Activated CD8-positive, alpha-beta memory T cell treated with anti-CD3 and anti-CD28 coated beads for 48 hours (primary cell): Measurements from ENCODE around the gene EPHA8.

Experiments used
- DNase-seq, 3 experiments: peaks; one replicate each; pipeline ENCODE4 v3.0.0-alpha.2; 2020; ENCODE audit warnings: low read depth in 2 of 3, low spot score in 2 of 3

Gene EPHA8

GRCh38 chr1:22613951-22614350 lies 50.7 kb downstream of the EPHA8 start:
- DNase-seq: no peak

DNA sequence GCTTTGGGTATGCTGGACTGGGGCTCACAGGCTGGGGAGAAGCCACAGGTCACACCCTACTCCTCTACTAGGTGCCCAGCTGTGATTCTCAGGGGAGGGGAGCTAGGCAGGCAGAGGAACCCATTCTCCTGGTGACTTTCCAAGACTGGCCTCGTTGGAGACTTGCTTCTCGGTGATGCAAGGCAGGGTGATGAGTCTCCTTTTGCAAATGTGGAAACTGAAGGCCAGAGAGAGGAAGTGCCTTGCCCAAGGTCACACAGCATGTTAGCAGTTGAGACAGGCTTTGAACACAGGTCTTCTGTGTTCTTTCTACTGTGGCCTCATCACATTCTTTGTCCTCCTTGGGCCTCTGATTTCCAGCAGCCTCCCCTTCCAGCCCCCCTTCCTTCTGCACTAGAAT lies 52.6 kb downstream of the EPHA8 start:
- DNase-seq: no peak

DNA sequence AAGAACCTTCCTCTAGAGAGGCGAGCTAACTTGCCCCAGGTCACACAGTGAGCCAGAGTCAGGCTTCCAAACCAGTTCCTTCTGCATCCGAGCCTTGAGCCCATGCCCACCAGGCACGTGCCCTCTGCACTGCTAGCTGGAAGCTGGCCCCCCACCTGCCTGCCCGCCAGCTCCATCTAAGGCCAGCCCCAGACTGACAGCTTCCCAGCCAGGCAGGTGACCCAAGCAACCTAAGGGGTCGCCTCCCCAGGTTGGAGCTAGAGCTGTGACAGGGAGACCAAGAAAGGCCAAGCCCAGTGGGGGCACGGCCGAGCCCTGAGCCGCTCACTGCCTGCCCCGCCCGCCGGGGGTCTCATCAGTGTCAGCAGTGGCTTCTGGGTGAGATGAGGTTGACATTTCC lies 53.3 kb downstream of the EPHA8 start:
- DNase-seq: no peak

GRCh38 chr1:22618056-22618455 lies 54.8 kb downstream of the EPHA8 start:
- DNase-seq: no peak

DNA sequence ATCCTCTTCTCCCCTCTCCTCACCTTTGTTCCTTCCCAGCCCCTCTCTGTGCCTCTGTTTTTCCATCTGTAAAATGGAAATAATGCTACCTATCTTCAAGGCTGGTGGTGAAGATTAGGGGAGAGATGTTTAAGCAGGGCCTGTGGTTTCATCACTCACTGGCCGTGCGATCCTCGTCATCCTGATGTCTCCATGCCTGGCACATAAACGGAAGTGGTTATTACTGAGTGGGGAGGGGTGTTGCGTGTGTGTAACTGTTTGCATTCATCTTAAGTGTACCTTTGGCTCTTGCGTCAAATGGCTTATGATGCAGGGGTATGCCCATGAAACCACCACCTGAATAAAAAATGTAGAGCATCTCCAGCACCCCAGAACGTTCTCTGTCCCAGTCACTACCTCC lies 56.0 kb downstream of the EPHA8 start:
- DNase-seq: no peak

GRCh38 chr1:22619798-22620197 lies 56.5 kb downstream of the EPHA8 start:
- DNase-seq: no peak

- no peak for DNase-seq
Observed at GRCh38 chr1:22621761-22622160, 58.5 kb downstream of the EPHA8 start.

DNA sequence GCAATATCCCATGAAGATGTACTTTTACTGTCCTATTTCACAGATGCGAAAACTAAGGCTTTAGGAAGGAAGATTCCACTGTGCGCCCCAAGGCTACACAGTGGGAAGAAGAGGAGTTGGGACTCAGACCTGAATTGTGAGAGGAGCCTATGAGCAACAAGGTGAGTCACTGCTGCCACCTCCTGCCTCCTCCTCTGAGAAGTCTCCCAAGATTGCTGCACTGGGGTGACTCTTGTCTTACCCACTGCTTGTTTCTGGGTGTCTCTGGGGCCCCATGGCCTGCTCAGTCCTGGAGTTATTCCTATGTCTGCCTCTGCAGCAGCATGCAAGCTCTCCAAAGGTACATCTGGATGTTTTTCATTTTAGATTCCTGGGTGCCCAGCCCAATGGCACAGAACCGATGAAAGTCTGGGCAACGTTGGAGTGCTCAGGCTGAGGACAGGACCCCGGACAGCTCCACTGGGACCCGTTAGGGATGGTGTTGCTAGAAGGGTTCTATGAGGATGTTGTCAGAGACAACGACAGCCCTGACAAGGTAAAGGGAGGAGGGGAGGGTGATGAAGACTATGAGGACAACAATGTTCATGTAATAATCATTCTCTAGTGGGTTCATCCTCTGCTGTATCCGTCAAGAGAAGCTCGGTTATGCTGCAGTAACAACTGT lies 62.1 kb downstream of the EPHA8 start:
- no peak for DNase-seq

DNA sequence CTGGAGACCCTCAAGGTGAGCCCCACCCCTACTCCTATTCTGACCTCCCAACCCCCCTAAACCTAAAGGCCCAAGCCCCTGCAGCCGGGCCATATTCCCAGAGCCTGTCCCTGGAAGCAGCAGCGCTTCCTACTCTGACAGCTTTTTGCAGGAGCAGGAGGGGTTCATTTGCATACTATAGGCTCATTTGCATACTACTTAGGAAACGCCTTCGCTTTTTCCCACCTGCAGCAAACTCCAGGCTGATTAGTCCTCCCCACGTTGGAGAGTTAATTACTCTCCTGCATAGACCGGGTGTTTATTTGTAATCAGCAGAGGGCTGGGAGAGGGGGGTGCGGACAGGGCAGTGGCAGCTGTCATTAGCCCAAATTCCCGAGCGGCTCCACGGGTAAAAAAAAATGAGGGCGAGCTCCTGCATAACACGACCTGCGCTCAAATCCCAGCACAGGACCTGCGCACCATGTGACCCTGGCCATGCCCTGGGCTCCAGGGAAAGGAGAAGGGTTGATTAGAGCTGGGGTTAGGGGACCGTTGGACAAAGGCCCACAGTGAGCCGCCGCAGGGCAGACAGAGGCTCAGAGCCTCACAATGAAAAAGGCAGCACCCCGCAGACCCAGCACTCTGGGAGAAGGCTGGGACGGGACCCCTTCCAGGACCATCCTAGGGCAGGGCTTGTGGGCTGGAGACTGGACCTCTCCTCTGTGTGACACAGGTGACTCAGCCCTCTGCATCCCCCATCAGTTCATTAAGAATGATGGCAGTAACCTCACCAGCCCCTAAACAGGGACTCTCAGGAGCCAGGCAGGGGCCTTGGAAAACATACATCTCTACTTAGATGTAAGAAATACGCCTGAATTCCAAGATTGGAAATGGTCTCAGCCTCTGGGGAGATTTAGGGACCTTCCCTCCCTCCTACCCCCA lies 63.2 kb downstream of the EPHA8 start:
- no peak for DNase-seq

DNA sequence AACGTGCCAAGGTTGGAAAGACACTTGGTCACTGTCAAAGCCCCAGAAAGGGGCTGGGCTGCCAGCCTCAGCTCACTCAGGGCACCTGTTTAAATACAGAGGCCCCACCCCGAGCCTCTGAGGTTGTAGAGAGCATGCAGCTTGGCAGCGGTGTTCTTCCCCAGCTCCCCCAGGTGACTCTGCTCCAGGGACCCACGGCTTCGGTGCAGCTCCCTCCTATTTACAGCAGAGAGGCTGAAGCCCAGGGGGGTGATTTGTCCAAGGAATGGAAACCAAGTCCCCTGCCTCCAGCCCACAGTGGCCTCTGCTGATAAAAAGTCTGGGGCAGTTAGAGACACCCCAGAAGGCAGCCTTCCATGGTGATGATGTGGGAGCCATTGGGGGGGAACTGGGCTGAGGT lies 64.0 kb downstream of the EPHA8 start:
- DNase-seq: no peak

DNA sequence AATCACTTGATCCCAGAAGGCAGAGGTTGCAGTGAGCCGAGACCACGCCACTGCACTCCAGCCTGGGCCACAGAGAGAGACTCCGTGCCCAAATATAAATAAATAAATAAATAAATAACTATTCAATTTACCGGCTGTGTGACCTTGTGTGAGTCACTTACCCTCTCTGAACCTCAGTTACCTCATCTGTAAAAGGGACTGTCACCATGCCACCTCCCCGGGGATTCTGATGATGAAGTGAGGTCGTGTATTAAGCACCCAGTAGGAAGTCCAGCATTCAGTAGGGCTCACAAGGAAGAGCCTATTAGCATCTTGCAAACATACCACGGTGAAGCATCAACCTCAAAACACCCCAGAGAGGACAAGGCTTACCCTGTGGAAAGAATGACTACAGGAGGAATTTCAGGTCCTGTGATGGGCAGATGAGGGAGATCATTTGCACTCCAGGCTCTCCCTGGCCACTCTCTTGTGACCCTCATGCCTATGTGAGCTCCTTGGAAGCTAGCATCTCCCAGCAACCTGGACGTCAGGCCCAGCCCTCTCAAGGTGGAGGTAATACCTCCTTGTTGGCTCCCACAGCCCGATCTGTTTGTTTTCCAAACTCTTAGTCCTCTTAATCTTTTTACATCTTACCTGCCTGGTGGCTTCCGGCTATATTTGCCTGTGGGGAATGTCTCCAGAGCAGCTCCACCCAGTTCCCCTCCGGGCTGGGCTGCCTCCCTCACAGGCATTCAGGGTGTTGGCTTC lies 65.6 kb downstream of the EPHA8 start:
- no peak for DNase-seq

DNA sequence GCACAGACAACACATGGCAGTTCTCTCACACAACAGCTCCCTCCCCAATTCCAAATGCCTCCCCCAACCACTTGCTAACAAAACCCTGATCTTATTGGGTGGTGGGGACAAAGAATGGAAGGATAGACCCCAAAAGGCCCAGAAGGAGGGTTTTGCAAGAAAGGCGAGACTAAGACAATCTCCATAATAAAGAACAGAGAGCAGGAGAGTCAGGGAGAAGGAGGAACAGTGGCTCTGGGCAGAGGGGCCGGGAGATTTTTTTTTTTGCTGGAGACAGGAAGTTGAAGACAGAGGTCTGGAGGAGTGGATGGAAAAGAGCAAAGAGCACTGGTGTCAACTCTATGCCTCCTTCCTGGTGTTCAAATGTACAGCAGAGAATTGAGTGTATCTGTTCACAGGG lies 66.6 kb downstream of the EPHA8 start:
- DNase-seq: no peak

DNA sequence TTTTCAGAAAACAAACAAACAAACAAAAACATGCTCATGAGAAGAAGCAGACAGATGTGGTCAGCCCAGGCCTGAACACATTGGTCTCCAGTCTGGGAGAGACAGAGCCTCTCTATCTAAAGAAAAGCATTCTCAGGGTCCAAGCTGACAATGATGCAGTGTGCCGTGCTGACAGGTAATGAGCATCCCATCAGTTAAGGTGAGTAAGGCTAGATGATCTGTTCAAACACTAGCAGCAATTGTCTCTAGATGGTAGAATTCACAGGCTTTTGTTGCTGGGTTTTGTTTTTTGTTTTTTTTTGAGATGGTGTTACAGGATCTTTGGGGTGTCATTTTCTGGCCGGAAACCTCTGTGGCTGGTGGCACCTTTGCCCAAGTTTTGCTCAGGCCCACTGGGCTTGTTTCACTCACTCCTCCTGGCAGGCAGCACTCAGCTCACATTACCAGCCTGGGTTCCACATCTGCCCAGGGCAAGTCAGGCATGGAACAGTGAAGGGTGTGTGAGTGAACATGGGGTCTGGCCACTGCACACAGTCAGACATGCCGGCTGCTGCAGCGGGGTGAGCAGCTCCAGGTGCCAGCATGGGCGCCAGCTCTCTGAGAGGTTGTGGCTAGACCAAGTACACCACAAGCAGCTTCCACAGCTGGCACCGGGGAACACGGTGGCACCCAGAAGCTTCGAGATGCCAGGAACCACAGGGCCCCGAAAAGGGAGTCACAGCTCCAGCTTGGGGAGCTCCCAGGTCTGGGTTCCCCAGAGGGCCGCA lies 70.6 kb downstream of the EPHA8 start:
- DNase-seq: no peak

DNA sequence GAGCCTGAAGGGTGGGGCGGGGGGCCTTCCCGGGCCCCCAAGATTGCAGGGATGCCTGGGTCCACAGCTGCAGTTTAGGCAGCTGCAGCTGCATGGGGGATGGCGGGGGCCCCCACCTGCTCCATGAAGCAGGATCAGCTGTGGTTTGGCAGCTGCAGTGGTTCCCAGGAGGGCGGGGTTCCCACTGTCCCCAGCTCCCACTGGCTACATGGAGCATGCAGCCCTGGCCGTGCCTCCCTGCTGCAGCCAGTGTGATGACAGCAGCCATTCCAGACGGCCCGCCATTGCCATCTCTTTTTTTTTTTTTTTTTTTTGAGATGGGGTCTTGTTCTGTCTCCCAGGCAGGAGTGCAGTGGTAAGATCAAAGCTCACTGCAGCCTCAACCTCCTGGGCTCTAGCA lies 72.1 kb downstream of the EPHA8 start:
- DNase-seq: no peak

- no peak for DNase-seq
Observed at GRCh38 chr1:22636353-22636752, 73.1 kb downstream of the EPHA8 start, which contains the start of gene C1QA. Gene C1QA (plus strand): TSS chr1:22636628. CDS start chr1:22637617, 989 bp downstream.

GRCh38 chr1:22636927-22637326 lies 73.6 kb downstream of the EPHA8 start:
- no peak for DNase-seq

DNA sequence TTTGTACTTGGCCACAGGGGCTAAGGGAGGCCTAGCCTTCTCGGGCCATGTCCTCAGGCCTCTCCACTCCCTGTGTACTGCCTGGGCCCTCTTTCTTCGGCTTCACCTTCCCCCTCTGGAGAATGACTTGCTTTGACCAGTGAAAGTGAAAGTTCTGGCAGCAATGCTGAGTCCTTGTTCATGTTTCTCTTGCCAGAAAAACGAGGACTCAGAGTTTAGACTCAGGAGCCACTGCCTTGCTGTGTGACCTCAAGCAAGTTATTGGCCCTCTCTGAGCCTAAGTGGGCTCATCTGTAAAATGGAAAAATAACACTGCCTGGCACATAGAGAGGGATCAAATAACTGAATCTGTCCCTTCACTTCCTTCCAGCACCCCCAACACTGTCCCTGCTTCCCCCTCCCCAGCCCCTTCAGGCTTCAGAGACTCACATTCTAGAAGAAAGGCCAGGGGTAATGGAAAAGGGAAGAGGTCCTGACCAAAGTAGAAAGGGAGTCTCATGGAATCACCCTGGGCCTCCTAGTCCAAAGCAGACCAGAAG lies 74.7 kb downstream of the EPHA8 start:
- DNase-seq: no peak

DNA sequence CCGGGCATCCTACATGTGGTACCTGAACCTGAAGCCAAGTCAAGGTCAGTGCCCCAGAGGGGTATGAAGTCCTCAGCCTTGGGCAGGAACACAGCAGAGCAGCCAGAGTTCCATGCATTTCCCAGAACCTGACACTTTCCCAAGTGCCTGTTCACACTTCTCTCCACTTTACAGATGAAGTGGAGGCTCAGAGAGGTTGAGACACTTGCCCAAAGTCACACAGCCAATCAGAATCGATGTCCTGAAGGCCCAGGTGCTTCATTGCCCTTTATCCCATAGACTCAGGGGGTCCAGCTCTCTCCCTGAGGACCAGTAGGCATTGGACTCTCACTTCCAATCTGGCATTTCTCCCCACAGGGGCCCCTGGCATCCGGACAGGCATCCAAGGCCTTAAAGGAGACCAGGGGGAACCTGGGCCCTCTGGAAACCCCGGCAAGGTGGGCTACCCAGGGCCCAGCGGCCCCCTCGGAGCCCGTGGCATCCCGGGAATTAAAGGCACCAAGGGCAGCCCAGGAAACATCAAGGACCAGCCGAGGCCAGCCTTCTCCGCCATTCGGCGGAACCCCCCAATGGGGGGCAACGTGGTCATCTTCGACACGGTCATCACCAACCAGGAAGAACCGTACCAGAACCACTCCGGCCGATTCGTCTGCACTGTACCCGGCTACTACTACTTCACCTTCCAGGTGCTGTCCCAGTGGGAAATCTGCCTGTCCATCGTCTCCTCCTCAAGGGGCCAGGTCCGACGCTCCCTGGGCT lies 75.4 kb downstream of the EPHA8 start:
- no peak for DNase-seq

- no peak for DNase-seq
Observed at GRCh38 chr1:22639286-22639685, 76.0 kb downstream of the EPHA8 start.

DNA sequence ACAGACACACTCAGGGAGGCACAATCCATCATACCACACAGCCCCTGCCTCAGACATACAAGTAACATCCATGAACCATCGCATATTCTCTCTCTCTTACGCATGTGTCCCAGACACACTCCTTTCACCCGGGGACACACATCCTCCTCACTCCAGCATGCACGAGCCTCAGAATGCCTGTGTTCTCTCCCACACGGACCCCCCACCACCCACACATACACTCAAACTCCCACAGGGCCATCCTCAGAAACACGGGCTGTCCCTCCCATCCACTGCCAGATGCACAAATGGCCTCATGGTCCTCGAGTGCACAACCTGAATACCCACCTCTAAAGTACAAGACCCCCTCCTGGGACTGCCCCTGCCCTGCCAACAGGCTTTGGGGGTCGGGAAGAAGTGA lies 78.0 kb downstream of the EPHA8 start:
- DNase-seq: no peak
